Mucosa of stomach (tissue), 1 donor: ENCODE data around the gene NDUFC2.

Experiments
- H3K27me3 ChIP-seq: one replicate; pipeline ENCODE4 v1.7.0; 2013; ENCODE audit warnings: mild to moderate bottlenecking, low read length; ENCODE audit not compliant: control insufficient read depth, insufficient read depth
- H3K36me3 ChIP-seq: one replicate; pipeline ENCODE4 v1.7.0; 2013; ENCODE audit warnings: low read length; ENCODE audit not compliant: control insufficient read depth, insufficient read depth
- H3K4me1 ChIP-seq: one replicate; pipeline ENCODE4 v1.7.0; 2013; ENCODE audit warnings: mild to moderate bottlenecking, low read length; ENCODE audit not compliant: control insufficient read depth, insufficient read depth
- H3K4me3 ChIP-seq: one replicate; pipeline ENCODE4 v1.7.0; 2013; ENCODE audit warnings: low read length
- H3K9ac ChIP-seq: one replicate; pipeline ENCODE4 v1.7.0; 2013; ENCODE audit warnings: mild to moderate bottlenecking, low read length, moderate library complexity
- H3K9me3 ChIP-seq: one replicate; pipeline ENCODE4 v1.7.0; 2013; ENCODE audit warnings: mild to moderate bottlenecking, low read length, moderate library complexity; ENCODE audit not compliant: control insufficient read depth
- donor health status: Pancreatic carcinoma.

Gene NDUFC2

DNA sequence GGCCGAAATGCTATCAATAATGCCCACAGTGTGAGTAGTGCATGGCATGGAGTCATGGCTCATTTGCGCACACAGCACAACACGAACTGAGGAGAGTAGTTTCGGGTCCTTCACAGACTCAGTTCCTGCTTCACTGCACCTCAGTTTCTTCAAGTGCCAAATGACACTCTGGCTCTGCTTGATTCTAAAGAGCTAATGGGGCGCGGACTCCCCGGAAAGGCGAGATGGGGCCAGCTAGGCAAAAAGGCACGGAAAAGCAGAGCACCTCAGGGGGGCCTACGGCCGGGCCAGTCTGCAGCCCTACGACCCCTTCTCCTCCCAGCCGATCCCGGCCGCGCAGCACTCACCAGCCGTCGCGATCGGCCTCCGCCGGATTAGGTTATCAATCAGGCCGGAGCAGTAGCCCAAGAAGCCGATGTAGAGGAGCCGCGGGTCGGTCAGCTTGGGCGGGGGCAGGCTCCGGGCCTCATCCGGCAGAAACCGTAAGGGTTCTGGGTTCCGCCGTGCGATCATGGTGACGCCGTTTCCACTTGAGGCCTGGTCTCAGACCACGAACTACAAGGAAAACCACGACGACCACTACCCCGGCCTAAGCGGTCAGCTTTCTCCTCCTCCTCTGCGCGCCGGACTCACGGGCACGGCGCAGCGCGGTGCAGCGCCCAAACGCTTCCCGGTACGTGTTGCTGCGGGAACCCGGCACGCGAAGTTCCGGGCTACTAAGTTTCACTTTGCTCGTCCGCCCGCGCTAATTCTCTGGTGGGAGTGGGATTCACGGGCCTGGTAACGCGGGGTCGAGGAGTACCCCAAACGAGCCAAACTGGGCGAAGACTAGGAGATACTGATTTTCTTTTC lies at the start of gene NDUFC2:
Gene NDUFC2, minus strand, starts transcription at position 631 of the 852 bp plus-strand sequence. Its CDS starts 118 bp downstream, at position 513.
- peaks cover 18% of the 10 kb centered on the region for H3K4me1 ChIP-seq
- H3K4me3 ChIP-seq: peak within 1 kb of the TSS; percentile 85
- no peaks in the 10 kb centered on the region for H3K27me3 ChIP-seq
- H3K9me3 ChIP-seq: no peaks in the 10 kb centered on the region
- peak within 1 kb of the TSS; percentile 90 for H3K9ac ChIP-seq
- H3K36me3 ChIP-seq: no peaks in the 10 kb centered on the region

DNA sequence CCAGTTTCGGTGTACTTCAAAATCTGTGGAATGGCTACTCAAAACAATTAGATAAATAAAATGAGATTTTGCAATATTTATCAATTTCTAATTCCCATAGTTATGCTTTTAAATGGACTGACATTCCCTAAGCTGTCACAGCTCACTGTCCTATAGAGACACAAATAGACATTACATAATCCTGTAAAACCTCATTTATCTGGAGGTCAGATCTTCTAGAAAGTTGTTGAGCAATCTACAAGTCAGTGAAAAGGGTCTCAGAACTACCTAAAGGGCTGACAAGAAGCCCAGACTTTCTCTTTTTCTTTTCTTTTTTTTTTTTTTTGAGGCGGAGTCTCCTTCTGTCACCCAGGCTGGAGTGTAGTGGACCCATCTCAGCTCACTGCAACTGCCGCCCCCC lies 47.7 kb upstream of the NDUFC2 start:
- H3K9ac ChIP-seq: no peak overlapping the region
- H3K4me1 ChIP-seq: no peaks in the 10 kb centered on the region
- no peaks in the 10 kb centered on the region for H3K36me3 ChIP-seq
- H3K9me3 ChIP-seq: no peaks in the 10 kb centered on the region
- H3K27me3 ChIP-seq: no peaks in the 10 kb centered on the region
- no peak overlapping the region for H3K4me3 ChIP-seq

- H3K9me3 ChIP-seq: no peaks in the 10 kb centered on the region
- no peaks in the 10 kb centered on the region for H3K27me3 ChIP-seq
- no peak overlapping the region for H3K4me3 ChIP-seq
- no peaks in the 10 kb centered on the region for H3K36me3 ChIP-seq
- H3K4me1 ChIP-seq: no peaks in the 10 kb centered on the region
- no peak overlapping the region for H3K9ac ChIP-seq
Measured at GRCh38 chr11:78112582-78113275, 33.1 kb upstream of the NDUFC2 start.

- Histone ChIP-seq H3K9me3 (no peaks in the 10 kb centered on the region), H3K36me3 (no peaks in the 10 kb centered on the region), H3K4me1 (no peaks in the 10 kb centered on the region), H3K4me3 (no peak overlapping the region), H3K9ac (no peak overlapping the region), H3K27me3 (no peaks in the 10 kb centered on the region)
Measured at GRCh38 chr11:78111298-78111697, 31.6 kb upstream of the NDUFC2 start.

DNA sequence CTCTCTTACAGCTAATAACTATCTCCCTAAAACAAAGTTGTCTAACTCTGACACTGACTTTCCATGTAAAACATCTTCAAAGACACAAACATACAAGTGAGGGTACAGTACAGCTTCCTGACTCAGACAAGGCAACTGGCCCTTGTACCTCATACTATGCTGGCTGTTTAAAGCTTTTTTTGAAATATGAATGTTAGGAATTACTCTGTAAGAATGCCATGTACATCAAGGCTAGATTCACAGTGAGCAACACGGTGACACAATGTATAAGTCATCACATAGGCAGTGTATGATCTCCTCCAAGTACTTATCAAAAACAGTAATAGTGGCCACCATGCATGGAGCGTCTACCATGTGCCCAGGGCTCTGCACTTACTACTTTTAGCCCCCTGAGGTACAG lies 31.2 kb upstream of the NDUFC2 start:
- no peaks in the 10 kb centered on the region for H3K9me3 ChIP-seq
- no peak overlapping the region for H3K9ac ChIP-seq
- H3K36me3 ChIP-seq: no peaks in the 10 kb centered on the region
- no peaks in the 10 kb centered on the region for H3K27me3 ChIP-seq
- H3K4me1 ChIP-seq: no peaks in the 10 kb centered on the region
- H3K4me3 ChIP-seq: no peak overlapping the region

DNA sequence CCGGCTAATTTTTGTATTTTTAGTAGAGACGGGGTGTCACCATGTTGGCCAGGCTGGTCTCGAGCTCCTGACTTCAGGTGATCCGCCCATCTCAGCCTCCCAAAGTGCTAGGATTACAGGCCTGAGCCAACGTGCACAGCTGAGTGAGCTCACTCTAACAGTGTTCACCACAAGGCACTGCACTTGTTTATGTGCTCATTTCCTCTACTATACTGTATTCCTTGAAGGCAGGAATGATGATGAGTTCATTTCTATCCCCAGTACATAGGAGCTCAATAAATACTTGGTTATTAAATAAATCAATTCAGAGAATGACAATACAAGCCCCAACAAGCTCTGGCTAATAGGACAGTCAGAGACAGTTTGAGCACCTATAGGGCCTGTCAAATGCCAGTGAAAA lies 30.7 kb upstream of the NDUFC2 start:
- Histone ChIP-seq H3K36me3 (no peaks in the 10 kb centered on the region), H3K4me1 (no peaks in the 10 kb centered on the region), H3K9ac (no peak overlapping the region), H3K27me3 (no peaks in the 10 kb centered on the region), H3K9me3 (no peaks in the 10 kb centered on the region), H3K4me3 (no peak overlapping the region)

- H3K27me3 ChIP-seq: no peaks in the 10 kb centered on the region
- H3K36me3 ChIP-seq: no peaks in the 10 kb centered on the region
- no peak overlapping the region for H3K4me3 ChIP-seq
- H3K4me1 ChIP-seq: no peaks in the 10 kb centered on the region
- no peaks in the 10 kb centered on the region for H3K9me3 ChIP-seq
- H3K9ac ChIP-seq: no peak overlapping the region
Measured at GRCh38 chr11:78109081-78110015, 29.7 kb upstream of the NDUFC2 start.

- no peak overlapping the region for H3K9ac ChIP-seq
- H3K4me3 ChIP-seq: no peak overlapping the region
- no peaks in the 10 kb centered on the region for H3K4me1 ChIP-seq
- no peaks in the 10 kb centered on the region for H3K27me3 ChIP-seq
- H3K36me3 ChIP-seq: no peaks in the 10 kb centered on the region
- no peaks in the 10 kb centered on the region for H3K9me3 ChIP-seq
Measured at GRCh38 chr11:78100676-78101472, 21.2 kb upstream of the NDUFC2 start.

DNA sequence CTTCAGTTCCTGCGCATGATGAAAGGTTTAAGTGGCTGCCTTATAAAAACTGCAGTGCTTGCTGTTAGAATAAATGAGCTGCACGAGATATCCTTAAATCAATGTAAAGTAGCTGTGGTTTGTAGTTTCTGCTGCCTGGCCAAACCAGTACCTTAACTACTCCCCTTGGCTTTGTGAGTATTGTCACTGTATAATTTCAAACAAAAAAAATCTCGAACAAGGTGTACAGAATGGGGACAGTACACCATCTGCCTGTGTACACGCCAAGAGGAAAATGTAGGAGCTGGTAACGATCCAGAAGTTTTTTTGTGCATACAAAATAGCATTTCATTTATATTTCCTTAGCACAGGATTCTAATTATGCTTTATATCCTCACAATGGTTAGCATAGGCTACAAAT lies 20.6 kb upstream of the NDUFC2 start:
- Histone ChIP-seq H3K4me3 (no peak overlapping the region), H3K27me3 (no peaks in the 10 kb centered on the region), H3K4me1 (no peaks in the 10 kb centered on the region), H3K36me3 (no peaks in the 10 kb centered on the region), H3K9ac (no peak overlapping the region), H3K9me3 (no peaks in the 10 kb centered on the region)

GRCh38 chr11:78099666-78100065 lies 20.0 kb upstream of the NDUFC2 start:
- H3K4me3 ChIP-seq: no peak overlapping the region
- H3K4me1 ChIP-seq: no peaks in the 10 kb centered on the region
- no peaks in the 10 kb centered on the region for H3K27me3 ChIP-seq
- no peaks in the 10 kb centered on the region for H3K36me3 ChIP-seq
- H3K9ac ChIP-seq: no peak overlapping the region
- no peaks in the 10 kb centered on the region for H3K9me3 ChIP-seq

DNA sequence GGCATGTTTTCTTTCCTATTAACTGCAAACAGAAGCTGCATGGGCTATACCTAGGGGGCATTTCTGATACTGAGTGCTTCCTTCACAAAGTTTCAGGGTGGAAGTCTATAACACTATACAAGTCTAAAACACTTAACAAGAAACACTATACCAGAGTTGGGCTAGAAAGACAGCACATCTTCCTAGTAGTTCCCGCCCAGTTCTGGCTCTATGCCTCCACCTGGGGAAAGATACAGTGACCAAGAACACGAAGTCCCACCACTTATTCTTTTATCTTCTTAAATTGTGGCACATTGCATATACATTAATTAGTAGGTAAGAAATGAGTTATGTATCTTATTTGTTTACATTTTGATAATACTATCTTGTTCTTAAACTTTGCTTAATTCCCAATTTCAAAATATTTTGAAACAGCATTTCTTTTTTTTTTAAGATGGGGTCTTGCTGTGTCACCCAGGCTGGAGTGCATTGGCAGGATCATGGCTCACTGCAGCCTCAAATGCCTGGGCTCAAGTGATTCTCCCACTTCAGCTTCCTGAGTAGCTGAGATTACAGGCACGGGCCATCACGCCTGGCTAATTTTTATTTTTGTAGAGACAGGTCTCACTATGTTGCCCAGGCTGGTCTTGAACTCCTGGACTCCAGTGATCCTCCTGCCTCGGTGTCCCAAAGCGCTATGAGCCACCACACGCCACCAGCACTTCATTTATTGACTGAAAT lies 18.2 kb upstream of the NDUFC2 start:
- H3K4me3 ChIP-seq: no peak overlapping the region
- no peaks in the 10 kb centered on the region for H3K27me3 ChIP-seq
- no peaks in the 10 kb centered on the region for H3K9me3 ChIP-seq
- no peak overlapping the region for H3K9ac ChIP-seq
- no peaks in the 10 kb centered on the region for H3K36me3 ChIP-seq
- no peaks in the 10 kb centered on the region for H3K4me1 ChIP-seq
